Measurements from ENCODE around the gene COL2A1. TPM values are rescaled to one million over a fixed set of nuclear protein-coding genes. Genes with fewer than 3 reads are reported as not detected.

COL2A1 gene
- polyA plus RNA-seq, 4 donors: 0.19 to 65.7 TPM; not detected in 2

GRCh38 chr12:48027183-48028002 is 23.1 kb upstream of the COL2A1 start:
- DNase-seq (peak; percentile 62 to 90), FAIRE-seq (no peak)
- Histone ChIP-seq H3K4me3 (ENCODE audit: low read depth in 1 of 3, low read length in 3 of 3) (no peak overlapping the region), H3K27me3 (ENCODE audit: control insufficient read depth in 3 of 3, insufficient read depth in 3 of 3, low read length in 3 of 3) (no peaks in the 10 kb centered on the region), H3K27ac (ENCODE audit: low read depth in 1 of 3, low read length in 2 of 3) (peak overlapping the region in 1 of 3 donors; percentile 74), H3K36me3 (ENCODE audit: control insufficient read depth in 3 of 3, insufficient read depth in 2 of 3, low read depth in 1 of 3, low read length in 3 of 3) (no peaks in the 10 kb centered on the region), H3K9me3 (ENCODE audit: control insufficient read depth in 2 of 2, insufficient read depth in 1 of 2, low read depth in 1 of 2, low read length in 1 of 2) (no peaks in the 10 kb centered on the region), H3K4me1 (ENCODE audit: control insufficient read depth in 3 of 3, insufficient read depth in 2 of 3, low read depth in 1 of 3, low read length in 2 of 3) (peaks cover 0 to 70% (median 0%) of the 10 kb centered on the region in 3 donors)
- WGBS, 3 donors: 41 to 62% (median 45%) methylated on average over 17 to 18 of the region's 18 CpGs

GRCh38 chr12:48026060-48026827 is 22.0 kb upstream of the COL2A1 start:
- Histone ChIP-seq H3K36me3 (ENCODE audit: control insufficient read depth in 3 of 3, insufficient read depth in 2 of 3, low read depth in 1 of 3, low read length in 3 of 3) (no peaks in the 10 kb centered on the region), H3K27ac (ENCODE audit: low read depth in 1 of 3, low read length in 2 of 3) (no peak overlapping the region), H3K4me1 (ENCODE audit: control insufficient read depth in 3 of 3, insufficient read depth in 2 of 3, low read depth in 1 of 3, low read length in 2 of 3) (peaks cover 0 to 79% (median under 1%) of the 10 kb centered on the region in 3 donors), H3K9me3 (ENCODE audit: control insufficient read depth in 2 of 2, insufficient read depth in 1 of 2, low read depth in 1 of 2, low read length in 1 of 2) (no peaks in the 10 kb centered on the region), H3K27me3 (ENCODE audit: control insufficient read depth in 3 of 3, insufficient read depth in 3 of 3, low read length in 3 of 3) (no peaks in the 10 kb centered on the region), H3K4me3 (ENCODE audit: low read depth in 1 of 3, low read length in 3 of 3) (no peak overlapping the region)
- DNase-seq: no peak
- WGBS, 3 donors: 72 to 78% (median 77%) methylated on average over 7 of the region's 7 CpGs
- no peak for FAIRE-seq

- FAIRE-seq (no peak), DNase-seq (no peak)
- H3K4me3 ChIP-seq (ENCODE audit: low read depth in 1 of 3, low read length in 3 of 3): no peak overlapping the region
- no peaks in the 10 kb centered on the region for H3K9me3 ChIP-seq (ENCODE audit: control insufficient read depth in 2 of 2, insufficient read depth in 1 of 2, low read depth in 1 of 2, low read length in 1 of 2)
- no peaks in the 10 kb centered on the region for H3K36me3 ChIP-seq (ENCODE audit: control insufficient read depth in 3 of 3, insufficient read depth in 2 of 3, low read depth in 1 of 3, low read length in 3 of 3)
- peaks cover 0 to 72% (median 2%) of the 10 kb centered on the region in 3 donors for H3K4me1 ChIP-seq (ENCODE audit: control insufficient read depth in 3 of 3, insufficient read depth in 2 of 3, low read depth in 1 of 3, low read length in 2 of 3)
- no peaks in the 10 kb centered on the region for H3K27me3 ChIP-seq (ENCODE audit: control insufficient read depth in 3 of 3, insufficient read depth in 3 of 3, low read length in 3 of 3)
- H3K27ac ChIP-seq (ENCODE audit: low read depth in 1 of 3, low read length in 2 of 3): no peak overlapping the region
- 70 to 83% (median 80%) methylated on average over 7 of the region's 7 CpGs for WGBS, 3 donors
These were observed 21.0 kb upstream of the COL2A1 start for GRCh38 chr12:48025281-48025680.

GRCh38 chr12:48024735-48025134 is 20.5 kb upstream of the COL2A1 start:
- Histone ChIP-seq H3K36me3 (ENCODE audit: control insufficient read depth in 3 of 3, insufficient read depth in 2 of 3, low read depth in 1 of 3, low read length in 3 of 3) (no peaks in the 10 kb centered on the region), H3K9me3 (ENCODE audit: control insufficient read depth in 2 of 2, insufficient read depth in 1 of 2, low read depth in 1 of 2, low read length in 1 of 2) (no peaks in the 10 kb centered on the region), H3K27ac (ENCODE audit: low read depth in 1 of 3, low read length in 2 of 3) (no peak overlapping the region), H3K4me3 (ENCODE audit: low read depth in 1 of 3, low read length in 3 of 3) (no peak overlapping the region), H3K27me3 (ENCODE audit: control insufficient read depth in 3 of 3, insufficient read depth in 3 of 3, low read length in 3 of 3) (no peaks in the 10 kb centered on the region), H3K4me1 (ENCODE audit: control insufficient read depth in 3 of 3, insufficient read depth in 2 of 3, low read depth in 1 of 3, low read length in 2 of 3) (peaks cover 0 to 66% (median 2%) of the 10 kb centered on the region in 3 donors)
- no peak for FAIRE-seq
- DNase-seq: no peak
- WGBS, 3 donors: 81 to 96% (median 88%) methylated on average over 9 of the region's 9 CpGs

DNA sequence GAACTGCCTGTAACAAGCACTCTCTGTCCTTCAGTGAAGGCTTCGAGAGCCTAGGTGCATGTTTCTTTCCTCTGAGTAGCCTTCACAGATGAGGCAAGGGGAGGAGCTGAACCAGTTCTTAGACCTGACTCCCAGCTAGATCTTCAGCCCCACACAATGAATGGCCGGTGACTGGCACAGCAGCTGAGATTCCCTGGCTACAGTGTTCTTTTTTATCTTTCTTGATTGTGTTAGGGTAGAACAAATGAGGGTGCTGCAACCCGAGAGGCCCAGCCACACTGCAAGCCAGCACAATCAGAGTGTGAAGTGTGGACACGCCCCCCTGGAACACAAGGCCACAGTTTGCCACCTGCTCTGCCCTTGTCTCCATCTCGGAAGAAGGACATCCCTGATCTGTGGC is 19.1 kb upstream of the COL2A1 start:
- no peaks in the 10 kb centered on the region for H3K36me3 ChIP-seq (ENCODE audit: control insufficient read depth in 3 of 3, insufficient read depth in 2 of 3, low read depth in 1 of 3, low read length in 3 of 3)
- DNase-seq (peak; percentile 47 to 72), FAIRE-seq (no peak)
- 13 to 51% (median 29%) methylated on average over 5 of the region's 5 CpGs for WGBS, 3 donors
- H3K27me3 ChIP-seq (ENCODE audit: control insufficient read depth in 3 of 3, insufficient read depth in 3 of 3, low read length in 3 of 3): no peaks in the 10 kb centered on the region
- no peaks in the 10 kb centered on the region for H3K9me3 ChIP-seq (ENCODE audit: control insufficient read depth in 2 of 2, insufficient read depth in 1 of 2, low read depth in 1 of 2, low read length in 1 of 2)
- peaks cover 0 to 53% (median 2%) of the 10 kb centered on the region in 3 donors for H3K4me1 ChIP-seq (ENCODE audit: control insufficient read depth in 3 of 3, insufficient read depth in 2 of 3, low read depth in 1 of 3, low read length in 2 of 3)
- H3K4me3 ChIP-seq (ENCODE audit: low read depth in 1 of 3, low read length in 3 of 3): no peak overlapping the region
- H3K27ac ChIP-seq (ENCODE audit: low read depth in 1 of 3, low read length in 2 of 3): peak overlapping the region in 1 of 3 donors; percentile 29

DNA sequence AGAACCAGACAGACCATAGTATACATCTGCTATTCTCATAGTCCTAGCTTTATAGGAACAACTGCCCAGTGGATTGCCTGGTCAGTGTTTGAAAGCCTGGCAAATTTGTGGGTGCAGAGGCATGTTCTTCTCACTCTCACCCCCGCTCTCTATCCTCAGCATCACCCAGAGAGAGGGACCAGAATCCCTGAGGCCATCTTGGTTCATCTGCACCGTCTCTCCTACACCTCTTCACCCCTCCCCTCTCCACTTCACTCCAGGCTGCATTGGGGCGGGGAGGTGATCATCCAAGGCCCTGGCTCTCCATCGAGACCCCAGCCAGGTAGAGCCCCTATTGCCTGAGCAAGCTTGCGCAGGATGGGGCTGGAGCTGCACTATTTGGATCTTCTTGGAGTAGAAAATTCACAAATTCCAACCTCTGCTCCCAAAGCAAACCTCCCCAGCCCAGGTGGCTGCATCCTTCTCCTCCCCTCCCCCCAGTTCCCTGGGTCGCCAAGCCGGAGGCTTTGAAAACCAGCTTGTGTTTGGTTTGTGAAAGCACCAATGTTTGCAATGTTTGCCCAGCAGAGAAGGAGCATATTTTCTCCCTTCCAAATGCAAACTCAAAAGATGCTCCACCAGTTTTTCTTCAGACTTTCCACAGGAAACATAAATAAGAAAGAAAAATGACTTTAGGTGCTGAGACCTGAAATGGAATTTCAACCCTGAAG is 18.6 kb upstream of the COL2A1 start:
- Histone ChIP-seq H3K36me3 (ENCODE audit: control insufficient read depth in 3 of 3, insufficient read depth in 2 of 3, low read depth in 1 of 3, low read length in 3 of 3) (no peaks in the 10 kb centered on the region), H3K4me3 (ENCODE audit: low read depth in 1 of 3, low read length in 3 of 3) (no peak overlapping the region), H3K27ac (ENCODE audit: low read depth in 1 of 3, low read length in 2 of 3) (peak overlapping the region in 1 of 3 donors; percentile 29), H3K27me3 (ENCODE audit: control insufficient read depth in 3 of 3, insufficient read depth in 3 of 3, low read length in 3 of 3) (no peaks in the 10 kb centered on the region), H3K9me3 (ENCODE audit: control insufficient read depth in 2 of 2, insufficient read depth in 1 of 2, low read depth in 1 of 2, low read length in 1 of 2) (no peaks in the 10 kb centered on the region), H3K4me1 (ENCODE audit: control insufficient read depth in 3 of 3, insufficient read depth in 2 of 3, low read depth in 1 of 3, low read length in 2 of 3) (peaks cover 0 to 54% (median 2%) of the 10 kb centered on the region in 3 donors)
- FAIRE-seq: no peak
- WGBS, 3 donors: 62 to 71% (median 65%) methylated on average over 7 of the region's 7 CpGs
- no peak for DNase-seq

DNA sequence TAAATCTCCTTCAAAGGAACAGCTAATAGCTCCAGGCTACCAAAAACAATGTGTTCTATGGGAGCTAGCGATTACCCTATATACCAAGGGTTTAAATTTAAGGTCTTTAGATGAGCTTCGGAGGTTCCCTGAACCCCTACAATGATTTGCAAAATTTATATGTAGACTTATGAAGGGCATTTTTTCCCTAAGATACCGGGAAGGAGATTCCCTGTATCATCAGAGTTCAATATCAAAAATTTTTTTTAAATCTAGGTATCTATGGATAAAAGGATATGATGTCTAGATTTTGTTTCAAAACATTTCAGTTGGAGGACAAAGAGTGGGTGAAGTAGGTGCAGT is 17.9 kb upstream of the COL2A1 start:
- peaks cover 0 to 54% (median 2%) of the 10 kb centered on the region in 3 donors for H3K4me1 ChIP-seq (ENCODE audit: control insufficient read depth in 3 of 3, insufficient read depth in 2 of 3, low read depth in 1 of 3, low read length in 2 of 3)
- H3K27me3 ChIP-seq (ENCODE audit: control insufficient read depth in 3 of 3, insufficient read depth in 3 of 3, low read length in 3 of 3): no peaks in the 10 kb centered on the region
- no peaks in the 10 kb centered on the region for H3K36me3 ChIP-seq (ENCODE audit: control insufficient read depth in 3 of 3, insufficient read depth in 2 of 3, low read depth in 1 of 3, low read length in 3 of 3)
- H3K4me3 ChIP-seq (ENCODE audit: low read depth in 1 of 3, low read length in 3 of 3): no peak overlapping the region
- WGBS, 3 donors: 59 to 68% (median 67%) methylated on average over 3 of the region's 3 CpGs
- H3K9me3 ChIP-seq (ENCODE audit: control insufficient read depth in 2 of 2, insufficient read depth in 1 of 2, low read depth in 1 of 2, low read length in 1 of 2): no peaks in the 10 kb centered on the region
- DNase-seq (no peak), FAIRE-seq (no peak)
- no peak overlapping the region for H3K27ac ChIP-seq (ENCODE audit: low read depth in 1 of 3, low read length in 2 of 3)

DNA sequence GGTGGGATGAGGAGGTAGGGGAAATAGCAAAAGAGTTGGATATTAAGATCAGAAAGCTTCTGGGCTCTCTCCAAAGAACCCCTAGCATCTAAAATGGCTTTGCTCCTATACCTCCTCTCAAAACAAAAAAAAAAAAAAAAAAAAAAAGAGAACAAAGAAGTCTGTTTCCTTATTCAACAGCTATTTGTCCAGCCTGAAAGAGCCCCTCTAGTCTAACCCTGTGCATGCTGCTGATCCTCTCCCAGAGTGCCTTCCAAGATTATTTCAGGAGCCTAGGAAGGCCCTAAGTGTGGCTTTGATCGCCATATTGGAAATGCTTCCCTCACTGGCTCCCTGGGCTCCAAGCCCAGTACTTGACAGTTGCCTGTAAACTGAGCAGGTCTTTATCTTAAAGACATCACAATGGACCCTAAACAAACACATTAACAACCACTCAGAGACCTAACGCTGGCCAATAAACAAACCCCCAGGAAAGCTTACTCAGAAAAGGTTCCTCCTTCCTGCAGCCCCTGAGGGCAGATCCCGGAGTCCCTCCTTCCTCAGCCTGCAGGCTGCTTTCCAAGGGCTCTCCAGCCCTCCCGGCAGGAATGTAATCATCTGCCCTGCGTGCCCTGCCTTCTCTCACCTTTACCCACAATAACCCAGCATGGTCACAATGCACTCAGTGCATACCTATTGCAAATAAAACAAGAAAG is 17.4 kb upstream of the COL2A1 start:
- no peaks in the 10 kb centered on the region for H3K36me3 ChIP-seq (ENCODE audit: control insufficient read depth in 3 of 3, insufficient read depth in 2 of 3, low read depth in 1 of 3, low read length in 3 of 3)
- WGBS, 3 donors: 15 to 36% (median 34%) methylated on average over 5 of the region's 5 CpGs
- FAIRE-seq: no peak
- no peaks in the 10 kb centered on the region for H3K27me3 ChIP-seq (ENCODE audit: control insufficient read depth in 3 of 3, insufficient read depth in 3 of 3, low read length in 3 of 3)
- H3K27ac ChIP-seq (ENCODE audit: low read depth in 1 of 3, low read length in 2 of 3): no peak overlapping the region
- peaks cover 0 to 52% (median 2%) of the 10 kb centered on the region in 3 donors for H3K4me1 ChIP-seq (ENCODE audit: control insufficient read depth in 3 of 3, insufficient read depth in 2 of 3, low read depth in 1 of 3, low read length in 2 of 3)
- DNase-seq: peak; percentile 59 to 80
- H3K4me3 ChIP-seq (ENCODE audit: low read depth in 1 of 3, low read length in 3 of 3): no peak overlapping the region
- H3K9me3 ChIP-seq (ENCODE audit: control insufficient read depth in 2 of 2, insufficient read depth in 1 of 2, low read depth in 1 of 2, low read length in 1 of 2): no peaks in the 10 kb centered on the region

Measured in small intestine (tissue), 7 donors.